ENCODE results near the gene MBD5. TPM values are rescaled to one million over a fixed set of nuclear protein-coding genes. Genes with fewer than 3 reads are reported as not detected.

The MBD5 gene
- total RNA-seq, 1 donor from 2014 or later = 42.1 TPM

DNA sequence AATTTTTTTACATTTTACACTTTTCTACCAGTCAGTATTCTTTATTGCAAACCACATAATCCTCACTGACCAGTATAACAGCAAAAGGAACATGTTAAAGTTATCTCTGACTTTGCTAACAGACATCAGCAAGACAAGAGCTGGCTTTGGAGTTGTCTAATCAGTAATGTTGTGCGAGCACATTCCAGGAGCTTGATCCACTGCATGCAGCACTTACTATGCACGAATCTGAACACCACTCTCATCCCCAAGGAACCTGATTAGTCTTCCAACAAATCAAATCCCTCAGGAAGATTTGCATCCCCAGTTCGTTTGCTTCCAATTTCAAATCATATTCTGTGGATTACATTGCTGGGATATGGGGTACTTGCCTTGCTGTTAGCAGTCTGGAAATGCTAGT, 354.3 kb downstream of the MBD5 start:
- DNase-seq = no peak
- Histone ChIP-seq H3K36me3 (no peaks in the 10 kb centered on the region), H3K27me3 (no peaks in the 10 kb centered on the region), H3K9me3 (no peaks in the 10 kb centered on the region), H3K4me3 (no peak overlapping the region), H3K4me1 (no peaks in the 10 kb centered on the region), H3K27ac (no peak overlapping the region)
- no peak for ATAC-seq
- TF ChIP-seq, protein P1, sequence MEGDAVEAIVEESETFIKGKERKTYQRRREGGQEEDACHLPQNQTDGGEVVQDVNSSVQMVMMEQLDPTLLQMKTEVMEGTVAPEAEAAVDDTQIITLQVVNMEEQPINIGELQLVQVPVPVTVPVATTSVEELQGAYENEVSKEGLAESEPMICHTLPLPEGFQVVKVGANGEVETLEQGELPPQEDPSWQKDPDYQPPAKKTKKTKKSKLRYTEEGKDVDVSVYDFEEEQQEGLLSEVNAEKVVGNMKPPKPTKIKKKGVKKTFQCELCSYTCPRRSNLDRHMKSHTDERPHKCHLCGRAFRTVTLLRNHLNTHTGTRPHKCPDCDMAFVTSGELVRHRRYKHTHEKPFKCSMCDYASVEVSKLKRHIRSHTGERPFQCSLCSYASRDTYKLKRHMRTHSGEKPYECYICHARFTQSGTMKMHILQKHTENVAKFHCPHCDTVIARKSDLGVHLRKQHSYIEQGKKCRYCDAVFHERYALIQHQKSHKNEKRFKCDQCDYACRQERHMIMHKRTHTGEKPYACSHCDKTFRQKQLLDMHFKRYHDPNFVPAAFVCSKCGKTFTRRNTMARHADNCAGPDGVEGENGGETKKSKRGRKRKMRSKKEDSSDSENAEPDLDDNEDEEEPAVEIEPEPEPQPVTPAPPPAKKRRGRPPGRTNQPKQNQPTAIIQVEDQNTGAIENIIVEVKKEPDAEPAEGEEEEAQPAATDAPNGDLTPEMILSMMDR (IDR thresholded peaks at IDR 0.05) = no peak
- intact Hi-C loops (cut with DNase I) = no loop called here

DNA sequence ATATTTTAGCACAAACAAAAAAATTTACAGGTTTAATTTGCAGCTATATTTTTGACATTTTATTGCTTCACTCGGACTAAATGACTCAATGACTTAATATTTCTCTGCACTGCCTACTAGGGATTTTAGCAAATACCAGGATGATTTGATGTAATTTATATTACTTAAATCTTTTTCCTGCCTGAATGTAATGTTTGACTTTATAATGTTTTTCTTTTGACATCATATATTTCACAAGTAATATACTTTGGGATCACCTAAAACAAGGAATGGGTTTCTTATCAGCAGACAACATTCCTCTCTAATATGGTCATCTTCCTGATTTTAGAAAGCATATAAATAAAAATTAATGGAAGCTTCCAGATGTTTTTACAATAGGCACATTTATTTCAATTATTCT, 370.4 kb downstream of the MBD5 start:
- TF ChIP-seq, protein P1 (IDR thresholded peaks at IDR 0.05) = no peak
- Histone ChIP-seq H3K27me3 (no peaks in the 10 kb centered on the region), H3K4me3 (no peak overlapping the region), H3K4me1 (no peaks in the 10 kb centered on the region), H3K9me3 (no peaks in the 10 kb centered on the region), H3K36me3 (no peaks in the 10 kb centered on the region), H3K27ac (no peak overlapping the region)
- DNase-seq (no peak), ATAC-seq (no peak)
- intact Hi-C loops (cut with DNase I) = no loop called here

DNA sequence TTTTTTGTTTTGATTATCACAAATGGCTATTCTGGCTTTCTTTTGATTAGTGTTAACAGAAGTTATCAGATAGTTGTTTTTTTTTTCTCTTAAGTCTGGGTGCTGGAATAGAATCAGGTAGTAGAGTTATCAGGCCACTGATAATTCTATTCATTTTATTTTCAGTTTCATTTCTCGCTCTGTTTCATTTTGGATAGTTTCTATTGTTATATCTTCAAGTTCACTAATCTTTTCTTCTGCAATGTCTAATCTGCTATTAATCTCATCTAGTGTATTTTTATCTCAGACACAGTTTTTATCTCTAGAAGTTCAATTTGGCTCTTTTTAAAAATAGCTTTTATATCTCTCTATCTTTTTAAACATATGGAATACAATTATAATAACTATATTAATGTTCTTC, 381.9 kb downstream of the MBD5 start:
- H3K27ac ChIP-seq = no peak overlapping the region
- no peaks in the 10 kb centered on the region for H3K4me1 ChIP-seq
- intact Hi-C loops (cut with DNase I) = no loop called here
- no peak overlapping the region for H3K4me3 ChIP-seq
- ATAC-seq = no peak
- no peaks in the 10 kb centered on the region for H3K36me3 ChIP-seq
- no peaks in the 10 kb centered on the region for H3K27me3 ChIP-seq
- no peak for DNase-seq
- no peaks in the 10 kb centered on the region for H3K9me3 ChIP-seq
- TF ChIP-seq, protein P1 (IDR thresholded peaks at IDR 0.05) = no peak

DNA sequence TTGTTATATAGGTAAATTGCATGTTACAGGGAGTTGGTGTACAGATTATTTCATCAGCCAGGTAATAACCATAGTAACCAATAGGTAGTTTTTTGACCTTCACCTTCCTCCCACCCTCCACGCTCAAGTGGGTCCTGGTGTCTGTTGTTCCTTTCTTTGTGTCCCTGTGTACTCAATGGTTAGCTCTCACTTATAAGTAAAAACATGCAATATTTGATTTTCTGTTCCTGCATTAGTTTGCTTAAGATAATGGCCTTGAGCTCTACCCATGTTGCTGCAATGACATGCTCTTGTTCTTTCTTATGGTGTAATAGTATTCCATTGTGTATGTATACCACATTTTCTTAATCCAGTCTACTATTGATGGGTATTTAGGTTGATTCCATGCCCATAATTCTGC, 390.0 kb downstream of the MBD5 start:
- ATAC-seq = no peak
- Histone ChIP-seq H3K4me3 (no peak overlapping the region), H3K36me3 (no peaks in the 10 kb centered on the region), H3K9me3 (peaks cover 5% of the 10 kb centered on the region), H3K27me3 (no peaks in the 10 kb centered on the region), H3K4me1 (no peaks in the 10 kb centered on the region), H3K27ac (no peak overlapping the region)
- no peak for DNase-seq
- TF ChIP-seq, protein P1 (IDR thresholded peaks at IDR 0.05) = no peak
- intact Hi-C loops (cut with DNase I) = no loop called here

DNA sequence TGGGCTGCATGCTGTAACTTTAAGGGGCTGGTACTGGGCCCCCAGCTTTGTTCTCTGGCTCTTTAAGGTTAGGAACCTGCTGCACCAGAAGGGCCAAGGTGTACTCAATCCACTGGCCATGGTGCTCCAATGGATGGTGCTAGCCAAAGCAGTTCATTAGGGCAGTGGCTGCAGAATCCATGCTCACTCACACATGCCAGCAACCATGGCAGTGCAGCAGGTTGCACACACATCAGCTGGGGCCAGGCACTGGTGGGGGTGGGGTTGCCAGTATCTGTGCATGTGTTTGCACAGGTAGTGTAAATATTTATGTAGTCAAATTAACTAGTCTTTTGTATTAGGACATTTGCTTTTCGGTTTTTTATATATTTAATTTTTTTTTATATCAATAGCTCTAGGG, 395.4 kb downstream of the MBD5 start:
- H3K9me3 ChIP-seq = peaks cover 5% of the 10 kb centered on the region
- H3K4me3 ChIP-seq = no peak overlapping the region
- H3K4me1 ChIP-seq = no peaks in the 10 kb centered on the region
- DNase-seq = no peak
- H3K27me3 ChIP-seq = no peaks in the 10 kb centered on the region
- no peaks in the 10 kb centered on the region for H3K36me3 ChIP-seq
- TF ChIP-seq, protein P1 (IDR thresholded peaks at IDR 0.05) = no peak
- no peak for ATAC-seq
- no peak overlapping the region for H3K27ac ChIP-seq
- intact Hi-C loops (cut with DNase I) = no loop called here

DNA sequence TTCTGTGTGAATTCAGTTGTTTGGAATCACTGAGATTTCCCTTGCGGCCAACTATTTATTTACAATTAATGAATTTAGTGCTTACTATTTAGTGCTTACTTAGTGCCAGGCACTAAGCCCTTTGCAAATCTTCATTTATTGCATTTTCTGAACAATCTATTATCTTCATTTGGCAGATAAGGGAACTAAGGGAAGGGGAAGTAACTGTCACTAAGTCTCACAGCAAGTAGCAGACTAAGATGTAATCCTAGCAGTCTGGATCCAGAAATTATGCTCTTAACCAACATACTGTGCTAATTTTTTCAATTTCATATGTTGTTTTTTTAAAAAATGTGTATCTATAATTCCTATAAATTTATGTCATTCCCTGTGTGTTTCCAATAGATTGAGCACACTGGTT, 409.2 kb downstream of the MBD5 start:
- Histone ChIP-seq H3K36me3 (no peaks in the 10 kb centered on the region), H3K9me3 (no peaks in the 10 kb centered on the region), H3K27me3 (no peaks in the 10 kb centered on the region), H3K4me1 (no peaks in the 10 kb centered on the region), H3K27ac (no peak overlapping the region), H3K4me3 (no peak overlapping the region)
- TF ChIP-seq, protein P1 (IDR thresholded peaks at IDR 0.05) = no peak
- intact Hi-C loops (cut with DNase I) = no loop called here
- no peak for ATAC-seq
- no peak for DNase-seq

Data from upper lobe of right lung (tissue), 1 donor.